Spleen (tissue), 7 donors: ENCODE results near the gene FAM120AOS.

ENCODE experiments used
- POLR2A ChIP-seq, 3 donors: fragments of 450-650 bp; IDR thresholded peaks; one replicate each; pipeline ENCODE4 v1.5.1; 2017; ENCODE audit warnings: antibody characterized with exemption in 3 of 3, mild to moderate bottlenecking in 1 of 3
- POLR2AphosphoS5 ChIP-seq, 3 donors: sonication (generic); formaldehyde crosslinking; IDR thresholded peaks; one replicate each; pipeline ENCODE4 v1.5.1; 2017; ENCODE audit warnings: antibody characterized with exemption in 3 of 3
- TF ChIP-seq, protein P1 (sequence below), 11 experiments: fragments of 200-600 bp in 7 of 11; fragments of 450-650 bp in 4 of 11; sonication (generic) in 4 of 11; IDR thresholded peaks in 8 of 11; conservative IDR thresholded peaks in 3 of 11; 1 replicate in 7 of 11; 2 replicates in 4 of 11; pipeline versions ENCODE4 v1.4.0 to v1.8.0; 2016 to 2021; ENCODE audit warnings: antibody characterized with exemption in 11 of 11, inconsistent platforms in 4 of 11, mild to moderate bottlenecking in 1 of 11
- donor health status: DM: no; HTN: no; CAD: no; lungs with moderate emphysema.
- donor health status: DM: no; HTN: no; CAD: no.
- donor health status: DM: no; HTN: no; CAD: no.

DNA sequence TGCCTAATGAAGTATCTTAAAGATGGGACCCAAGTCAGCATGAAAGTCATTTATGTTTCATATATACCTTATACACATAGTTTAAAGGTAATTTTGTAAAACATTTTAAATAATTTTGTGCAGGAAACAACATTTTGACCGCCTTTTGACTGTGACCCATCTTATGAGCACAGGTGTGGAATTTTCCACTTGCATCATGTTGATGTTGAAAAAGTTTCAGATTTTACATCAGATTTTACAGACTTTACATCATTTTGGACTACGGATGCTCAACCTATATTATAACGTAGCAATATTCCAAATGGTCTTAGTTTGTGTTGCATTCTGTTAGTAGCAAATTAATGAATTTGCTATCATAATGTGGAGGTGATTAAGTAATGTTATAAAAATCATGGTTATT, 21.7 kb upstream of the FAM120AOS start:
- TF ChIP-seq, protein P1, sequence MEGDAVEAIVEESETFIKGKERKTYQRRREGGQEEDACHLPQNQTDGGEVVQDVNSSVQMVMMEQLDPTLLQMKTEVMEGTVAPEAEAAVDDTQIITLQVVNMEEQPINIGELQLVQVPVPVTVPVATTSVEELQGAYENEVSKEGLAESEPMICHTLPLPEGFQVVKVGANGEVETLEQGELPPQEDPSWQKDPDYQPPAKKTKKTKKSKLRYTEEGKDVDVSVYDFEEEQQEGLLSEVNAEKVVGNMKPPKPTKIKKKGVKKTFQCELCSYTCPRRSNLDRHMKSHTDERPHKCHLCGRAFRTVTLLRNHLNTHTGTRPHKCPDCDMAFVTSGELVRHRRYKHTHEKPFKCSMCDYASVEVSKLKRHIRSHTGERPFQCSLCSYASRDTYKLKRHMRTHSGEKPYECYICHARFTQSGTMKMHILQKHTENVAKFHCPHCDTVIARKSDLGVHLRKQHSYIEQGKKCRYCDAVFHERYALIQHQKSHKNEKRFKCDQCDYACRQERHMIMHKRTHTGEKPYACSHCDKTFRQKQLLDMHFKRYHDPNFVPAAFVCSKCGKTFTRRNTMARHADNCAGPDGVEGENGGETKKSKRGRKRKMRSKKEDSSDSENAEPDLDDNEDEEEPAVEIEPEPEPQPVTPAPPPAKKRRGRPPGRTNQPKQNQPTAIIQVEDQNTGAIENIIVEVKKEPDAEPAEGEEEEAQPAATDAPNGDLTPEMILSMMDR (IDR thresholded peaks at IDR 0.05 in 8 of 11, conservative IDR thresholded peaks at IDR 0.05 in 3 of 11) = no peak
- TF ChIP-seq POLR2AphosphoS5 (IDR thresholded peaks at IDR 0.05) = no peak
- TF ChIP-seq POLR2A (IDR thresholded peaks at IDR 0.05) = no peak
